COLO829 (cell line): Measurements from ENCODE around the gene PDGFD.

ENCODE experiments used
- DNase-seq: peaks from one replicate; pipeline ENCODE4 v3.0.0; 2012; ENCODE audit warnings: low spot score

Gene PDGFD

DNA sequence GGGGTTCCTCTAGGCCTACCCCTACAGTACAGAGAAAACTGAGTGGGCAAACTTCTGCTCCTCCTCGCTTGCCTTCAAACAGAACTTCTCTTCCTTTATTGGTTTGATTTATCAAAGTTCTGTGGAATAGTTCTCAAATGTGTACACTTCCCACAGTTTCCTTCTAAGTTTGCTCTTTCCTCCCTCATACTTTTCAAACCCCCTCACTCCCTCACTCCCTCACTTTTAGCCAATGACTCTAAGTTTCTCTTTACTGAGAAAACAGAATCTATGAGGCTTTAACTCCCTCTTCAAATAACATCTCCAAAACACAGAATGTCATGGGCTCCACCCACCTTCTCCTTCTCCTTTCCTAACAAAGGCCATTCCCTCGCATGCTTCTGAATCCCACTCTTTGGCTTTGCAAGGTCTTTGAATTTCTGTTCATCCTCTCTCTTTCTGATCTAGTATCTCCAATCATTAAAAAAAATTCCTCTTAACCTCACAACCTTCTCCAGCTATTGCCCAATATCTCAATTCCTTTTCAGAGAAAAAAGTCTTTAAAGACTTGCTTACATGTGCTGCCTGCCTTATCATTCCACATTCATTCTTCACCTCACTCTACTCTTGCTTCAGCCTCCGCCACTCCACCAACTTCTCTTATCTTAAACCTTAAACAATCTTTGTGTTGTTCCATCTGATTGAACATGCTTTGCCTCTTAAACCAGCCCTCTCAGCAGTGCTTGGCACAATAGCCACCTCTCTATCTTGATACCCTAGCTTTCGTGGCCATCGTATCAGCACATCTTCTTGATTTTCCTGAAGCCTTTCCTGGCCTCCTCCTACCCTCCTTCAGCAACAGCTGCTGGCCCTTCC, 70.3 kb downstream of the PDGFD start:
- no peak for DNase-seq

DNA sequence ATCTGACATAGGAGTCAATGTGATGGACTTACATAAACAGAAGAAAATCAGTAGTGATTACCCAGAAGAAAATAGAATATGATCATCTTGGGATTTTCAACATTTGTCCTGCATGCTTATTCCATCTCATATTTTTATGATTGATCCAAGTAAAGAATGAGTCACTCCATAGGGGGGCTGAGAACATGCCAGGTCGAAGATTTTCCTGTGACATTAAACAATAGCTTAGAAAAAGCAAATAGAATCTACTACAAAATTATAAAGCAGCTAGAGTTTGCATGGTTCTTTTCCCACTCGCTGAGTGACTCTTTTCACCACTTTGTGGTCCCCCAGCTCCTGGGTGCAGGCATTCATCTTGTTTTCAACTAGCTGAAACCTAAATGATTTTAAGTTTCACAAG, 71.2 kb downstream of the PDGFD start:
- DNase-seq = no peak

DNA sequence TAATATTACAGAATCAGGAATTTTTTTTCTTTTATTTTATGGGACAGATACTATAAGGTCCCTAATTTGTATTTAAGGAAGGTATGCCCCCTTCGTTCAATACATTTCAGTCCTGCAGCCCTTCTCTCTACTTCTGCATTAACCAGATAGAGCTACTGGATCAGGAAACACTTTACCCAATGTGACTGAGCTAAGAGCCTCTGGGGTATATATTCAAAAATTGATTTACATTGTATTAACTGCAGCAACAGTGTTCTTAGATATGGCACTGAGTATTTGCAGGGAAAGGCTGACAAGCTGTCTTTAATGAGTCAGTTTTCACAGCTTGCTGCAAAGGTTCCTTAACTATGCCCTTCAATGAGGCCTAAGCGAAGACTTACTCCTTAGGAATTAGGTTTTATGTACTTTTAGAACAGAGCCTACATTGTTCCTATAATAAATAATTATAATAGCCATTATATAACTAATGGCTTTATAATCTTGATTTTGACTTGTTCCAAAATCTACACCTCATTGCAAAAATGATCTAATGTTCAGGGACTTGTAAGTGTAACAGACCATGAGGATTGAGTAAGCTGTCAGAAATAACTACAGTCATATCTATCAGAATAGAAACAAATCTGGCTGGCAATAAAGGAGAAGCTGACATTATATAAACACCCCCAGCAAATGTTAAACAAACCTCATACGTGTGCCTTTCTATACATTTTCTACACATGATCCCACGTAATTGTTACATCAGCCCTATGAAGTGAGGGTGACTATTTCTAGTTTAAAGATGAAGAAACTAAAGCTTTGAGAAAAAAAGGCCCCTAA, 72.5 kb downstream of the PDGFD start:
- no peak for DNase-seq

DNA sequence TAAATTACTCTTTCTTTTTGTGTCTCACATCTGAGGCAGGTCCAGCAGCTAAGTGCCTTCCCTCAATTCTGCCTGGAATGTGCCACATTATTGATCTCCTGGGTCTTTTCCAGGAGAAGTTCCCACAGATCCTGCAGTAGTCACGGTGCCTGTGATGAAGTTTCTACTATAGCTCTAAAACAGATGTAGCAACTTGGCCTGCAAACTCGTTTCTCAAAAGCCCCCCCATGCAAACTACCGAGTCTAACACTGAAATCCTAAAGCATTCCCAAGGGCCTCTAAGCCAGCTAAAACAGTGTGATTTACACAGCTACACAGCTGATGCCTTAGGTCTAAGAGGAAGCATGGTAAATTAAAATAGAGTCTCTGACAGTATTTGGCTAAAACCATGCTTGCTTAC, 73.2 kb downstream of the PDGFD start:
- DNase-seq = no peak

DNA sequence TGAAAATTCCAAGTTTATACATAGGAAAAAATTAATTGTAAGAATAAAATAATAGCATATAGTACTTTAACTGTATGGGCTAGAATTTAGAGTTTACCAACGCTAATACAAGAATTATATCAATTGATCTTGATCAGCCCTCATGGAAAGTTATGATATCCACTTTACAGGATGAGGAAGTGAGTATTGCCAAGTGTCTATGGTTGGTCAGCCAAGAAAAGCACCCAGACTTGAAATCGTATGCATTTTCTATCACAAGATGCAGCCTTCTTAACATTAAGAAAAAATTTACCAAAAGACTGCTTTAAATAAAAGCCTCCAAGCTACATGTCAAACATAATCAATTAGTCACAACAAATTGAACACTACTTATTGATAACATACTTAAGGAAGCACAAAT, 74.5 kb downstream of the PDGFD start:
- DNase-seq = no peak

DNA sequence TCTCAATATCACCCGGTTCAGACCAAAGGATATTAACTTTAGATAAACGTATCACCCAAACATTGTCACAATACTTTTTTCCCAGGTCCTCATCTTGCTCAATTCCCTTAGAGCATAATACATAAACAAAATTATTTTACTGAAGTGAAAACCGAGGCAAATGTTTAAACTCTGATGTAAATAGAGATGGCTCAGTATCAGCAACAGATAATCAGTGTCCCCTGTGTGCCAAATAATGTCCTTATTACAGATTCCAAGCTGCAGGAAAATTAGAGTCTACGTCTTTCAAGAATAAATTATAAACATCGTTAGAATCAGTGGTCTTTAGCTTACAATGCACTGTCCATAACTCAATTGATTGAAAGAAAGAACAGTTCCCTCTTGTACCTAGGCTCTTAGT, 77.3 kb downstream of the PDGFD start:
- DNase-seq = no peak

DNA sequence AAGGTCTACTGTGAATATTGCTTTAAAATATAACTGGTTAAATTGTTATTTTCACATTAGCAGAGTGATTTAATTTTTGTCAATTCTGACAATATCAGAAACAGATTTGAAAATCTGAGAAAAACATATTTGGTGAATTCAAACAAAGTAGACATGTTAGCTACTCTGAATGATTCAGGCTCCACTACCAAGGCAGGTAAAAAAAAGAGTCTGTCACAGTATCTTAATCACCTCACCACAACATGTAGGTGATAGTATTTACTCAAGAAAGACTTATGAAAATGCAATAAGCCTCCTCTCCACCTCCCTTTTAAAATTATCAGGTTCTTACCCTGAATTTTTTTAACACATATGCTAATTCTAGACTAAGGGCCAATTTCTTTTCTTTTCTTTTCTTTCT, 85.0 kb downstream of the PDGFD start:
- DNase-seq = no peak

DNA sequence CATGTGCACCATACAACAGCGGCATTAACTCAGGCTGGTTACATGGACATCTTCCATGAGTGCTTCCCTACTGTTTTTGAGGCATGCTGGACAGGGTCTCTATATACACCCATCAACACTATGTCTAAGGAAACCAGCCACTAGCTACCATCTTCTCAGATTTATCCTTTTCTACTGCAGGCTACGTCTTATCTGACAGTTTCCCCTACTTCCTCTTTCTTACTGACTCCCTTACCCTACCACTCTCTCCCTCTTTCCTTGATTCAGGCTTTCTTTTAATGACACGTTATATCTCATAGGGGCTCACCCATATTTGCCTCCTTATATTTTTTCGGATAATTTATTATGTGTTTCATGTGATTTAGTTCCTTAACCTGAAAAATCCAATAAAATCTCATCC, 85.7 kb downstream of the PDGFD start:
- no peak for DNase-seq

DNA sequence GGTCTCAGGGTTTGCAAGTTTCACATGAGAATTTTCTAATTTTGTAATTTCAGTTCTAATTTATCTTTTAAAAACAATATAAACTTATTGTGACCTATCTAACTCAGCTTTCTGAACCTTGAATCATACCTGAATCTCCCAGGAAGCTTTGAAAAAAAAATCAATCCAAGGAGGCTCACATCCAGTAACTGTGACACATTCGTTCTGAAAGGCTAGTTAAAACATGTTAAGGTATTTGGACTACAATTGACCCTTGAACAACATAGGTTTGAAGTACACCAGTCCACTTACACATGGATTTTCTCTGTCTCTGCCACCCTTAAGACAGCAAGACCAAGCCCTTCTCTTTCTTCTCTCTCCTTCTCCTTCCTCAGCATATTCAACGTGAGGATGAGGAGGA, 87.5 kb downstream of the PDGFD start:
- DNase-seq = no peak

DNA sequence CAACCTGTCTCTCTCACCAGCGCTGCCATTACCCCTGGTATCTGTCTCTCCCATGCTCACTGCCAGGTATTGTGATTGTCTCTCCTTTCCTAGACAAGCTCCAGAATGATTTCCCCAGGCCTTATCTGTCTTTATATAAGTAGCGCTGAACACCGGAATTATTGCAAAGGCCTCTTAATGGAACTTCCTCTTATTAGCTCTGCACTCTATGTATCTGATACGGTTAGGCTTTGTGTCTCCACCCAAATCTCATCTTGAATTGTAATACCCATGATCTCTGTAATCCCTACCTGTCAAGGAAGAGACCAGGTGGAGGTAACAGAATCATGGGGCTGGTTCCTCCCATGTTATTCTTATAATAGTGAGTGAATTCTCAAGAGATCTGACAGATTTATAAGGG, 88.2 kb downstream of the PDGFD start:
- DNase-seq = no peak

DNA sequence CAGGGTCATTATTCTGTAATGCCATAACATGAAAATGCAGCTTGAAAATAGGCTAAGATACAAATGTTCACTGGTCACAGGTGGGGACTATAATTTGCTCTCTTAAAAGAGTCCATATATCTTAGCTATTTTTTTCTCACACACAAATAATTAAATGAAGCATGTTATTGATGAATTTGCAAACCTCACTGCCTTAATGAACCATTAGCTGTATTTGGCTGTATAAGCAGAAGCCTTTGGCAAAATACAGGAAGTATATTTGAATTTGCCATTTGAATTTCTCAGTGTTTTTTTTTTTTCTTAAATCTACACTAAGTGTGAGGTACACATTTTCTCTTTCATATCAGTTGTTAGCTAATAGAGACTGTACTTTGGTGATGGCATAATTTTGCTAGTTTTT, 88.9 kb downstream of the PDGFD start:
- DNase-seq = no peak

DNA sequence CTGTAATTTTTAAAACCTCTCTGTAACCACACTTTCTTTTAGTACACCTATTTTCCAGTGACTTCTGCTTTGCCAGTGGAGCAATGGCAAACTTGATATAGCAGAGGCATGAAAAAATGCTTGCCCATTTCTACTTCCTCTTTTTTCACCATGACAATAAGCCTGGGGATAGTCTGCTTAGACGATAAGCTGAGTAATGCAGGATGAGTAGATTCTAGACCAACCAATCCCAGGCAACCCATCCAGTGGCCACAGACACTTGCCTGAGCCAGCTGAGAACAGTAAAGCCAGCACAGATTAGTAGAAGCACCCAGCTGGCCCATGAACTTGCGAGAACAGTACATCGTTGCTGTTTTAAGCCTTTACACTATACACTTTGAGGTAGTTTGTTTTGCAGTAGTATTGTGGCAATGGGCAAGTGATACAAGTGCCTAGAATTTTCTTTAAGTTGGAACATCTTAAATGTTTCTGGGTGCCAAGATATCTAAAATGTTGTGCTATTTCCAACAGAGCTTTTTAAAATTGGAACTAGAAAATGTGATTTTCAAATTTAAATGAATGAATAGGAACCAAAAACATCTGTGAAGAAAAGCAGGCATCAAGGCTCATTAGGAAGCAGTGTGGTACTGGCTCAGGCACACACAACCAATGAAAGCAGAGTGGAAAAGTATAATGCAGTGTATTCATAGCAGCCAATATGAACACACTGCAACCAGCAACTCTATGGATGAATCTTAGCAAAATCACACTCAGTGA, 89.8 kb downstream of the PDGFD start:
- DNase-seq = no peak

DNA sequence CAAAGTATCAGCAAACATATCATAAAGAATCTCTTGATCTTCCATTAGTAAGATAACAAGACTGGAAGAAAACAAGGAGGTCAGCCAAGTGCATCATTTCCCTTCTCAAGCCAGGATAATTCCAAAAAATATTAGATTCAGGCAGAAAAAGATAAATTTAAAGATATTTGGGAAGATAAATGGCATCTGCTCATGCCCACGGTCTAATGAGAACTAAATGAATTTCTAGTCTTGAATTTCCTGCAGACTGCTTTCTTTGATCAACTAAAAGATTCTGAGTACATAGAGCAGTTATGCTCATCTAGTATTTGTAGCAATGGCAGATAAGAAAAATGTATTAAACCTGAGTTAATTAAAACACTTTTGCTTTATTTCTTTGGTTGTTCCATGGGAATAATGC, 96.4 kb downstream of the PDGFD start:
- no peak for DNase-seq

DNA sequence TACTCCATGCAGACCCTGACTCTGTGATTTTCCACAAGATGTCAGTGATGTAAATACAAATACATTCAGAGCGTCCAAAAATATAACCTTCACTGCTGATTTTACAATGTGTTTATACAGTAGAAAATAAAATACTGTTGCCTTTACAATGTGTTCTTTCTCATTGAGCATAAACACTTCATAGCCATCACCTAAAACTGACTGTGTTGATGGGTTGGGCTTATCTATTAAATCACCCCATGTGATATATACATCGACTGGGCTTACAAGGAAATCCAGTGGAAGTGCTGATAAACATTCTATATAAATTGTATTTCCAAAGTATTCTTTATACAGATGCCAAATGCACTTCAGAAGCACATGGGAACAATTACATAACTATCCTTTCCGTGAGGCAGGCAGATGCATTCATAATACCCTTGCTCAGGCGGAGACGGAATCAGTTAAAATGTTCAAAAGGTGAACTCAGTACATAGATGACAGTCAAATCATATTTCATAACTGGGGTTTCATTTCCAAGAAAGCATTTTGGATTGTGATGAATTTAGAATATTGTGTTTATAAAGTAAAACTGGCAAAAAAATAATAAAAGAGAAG, 99.8 kb downstream of the PDGFD start:
- no peak for DNase-seq

DNA sequence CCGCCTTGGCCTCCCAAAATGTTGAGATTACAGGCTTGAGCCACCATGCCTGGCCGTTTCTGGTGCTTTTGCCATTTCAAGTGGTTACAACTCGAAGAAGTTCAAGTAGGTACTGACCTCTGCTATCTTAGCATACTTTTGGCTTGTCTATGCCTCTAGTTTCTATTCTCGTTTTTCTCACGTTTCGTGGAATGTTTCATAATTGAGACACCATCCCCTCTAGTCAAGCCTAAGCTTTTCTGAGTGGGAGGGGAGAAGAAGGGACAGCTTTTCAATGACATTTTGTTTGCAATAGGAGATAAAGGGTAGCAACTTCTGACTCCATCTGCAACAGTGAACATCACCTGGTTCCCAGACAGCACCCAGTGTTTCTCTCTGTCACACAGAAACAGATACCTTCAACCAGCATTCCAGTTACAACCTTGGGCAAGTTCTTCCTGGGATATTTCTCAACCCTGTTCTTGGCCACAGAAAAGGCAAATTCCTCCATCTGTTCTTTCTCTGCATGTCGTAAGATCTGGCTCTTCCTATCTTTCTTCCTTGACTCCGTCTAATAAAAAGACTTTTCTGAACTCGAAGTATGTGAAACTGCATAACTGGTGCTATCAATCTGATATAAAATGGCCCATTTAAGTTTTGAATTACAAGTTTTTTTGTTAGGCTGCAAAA, 102.0 kb downstream of the PDGFD start:
- no peak for DNase-seq

DNA sequence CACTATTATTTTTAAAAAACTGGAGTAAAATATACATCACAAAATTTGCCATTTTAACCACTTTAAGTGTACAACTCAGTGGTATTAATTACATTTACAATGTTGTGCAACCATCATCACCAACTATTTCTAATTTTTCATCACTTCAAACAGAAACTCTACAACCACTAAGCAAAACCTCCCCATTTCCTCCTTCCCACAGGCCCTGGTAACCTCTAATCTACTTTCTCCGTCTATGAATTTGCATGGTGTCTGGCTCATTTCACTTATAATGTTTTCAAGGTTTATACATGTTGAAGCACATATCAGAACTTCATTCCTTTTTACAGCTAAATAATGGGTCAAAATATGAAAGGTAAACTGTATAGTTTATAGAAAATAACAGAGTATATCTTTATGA, 103.1 kb downstream of the PDGFD start:
- no peak for DNase-seq

DNA sequence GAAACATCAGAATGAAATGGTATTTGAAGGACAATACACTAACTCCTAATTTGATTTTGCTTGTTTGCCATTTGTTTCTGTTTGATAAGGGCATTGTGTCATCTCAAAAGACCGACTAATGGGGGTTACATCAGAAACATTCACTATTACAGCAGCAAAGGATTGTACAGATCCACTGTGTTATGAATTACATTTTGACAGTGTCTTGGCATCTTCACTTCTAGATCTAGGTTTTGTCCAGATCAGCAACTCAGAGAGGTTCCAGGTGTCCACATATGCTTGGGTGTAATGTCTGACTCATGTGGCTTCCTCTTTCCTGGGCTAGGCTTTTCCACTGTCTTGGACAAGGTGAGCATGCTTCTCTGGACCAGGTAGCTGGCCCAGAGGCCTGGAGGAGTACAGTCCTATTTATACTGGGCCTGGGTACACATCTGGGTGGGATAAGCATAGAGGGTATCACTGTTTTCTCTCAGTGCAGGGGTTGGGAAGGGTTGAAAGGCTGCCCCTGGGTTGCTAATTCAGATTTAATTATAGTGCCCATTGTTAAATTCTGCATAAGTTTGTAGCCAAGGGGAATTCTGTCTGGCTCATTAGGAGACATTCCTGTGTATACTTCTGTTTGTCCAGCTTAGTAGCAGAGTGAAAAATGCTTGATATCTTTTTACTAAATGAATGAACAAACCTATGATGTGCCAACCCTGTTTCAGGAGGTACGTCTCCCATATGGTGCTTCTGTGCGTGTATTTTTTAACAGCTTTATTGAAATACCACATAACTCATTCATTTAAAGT, 103.7 kb downstream of the PDGFD start:
- no peak for DNase-seq

DNA sequence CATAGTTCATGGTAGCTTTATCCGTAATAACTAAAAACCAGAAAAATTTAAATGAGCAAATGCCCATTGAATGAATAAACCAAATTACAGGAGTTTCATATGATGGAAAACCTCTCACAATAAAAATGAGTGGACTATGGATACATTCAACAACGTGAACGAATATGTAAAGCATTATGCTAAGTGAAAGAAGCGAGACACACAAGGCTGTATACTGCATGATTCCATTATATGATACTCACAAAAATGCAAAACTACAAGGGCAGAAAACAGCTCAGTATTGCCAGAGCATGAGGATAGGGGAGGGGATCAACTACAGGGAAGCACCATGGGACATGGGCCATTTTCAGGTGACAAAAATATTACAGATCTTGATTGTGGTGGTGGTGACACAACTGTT, 105.3 kb downstream of the PDGFD start:
- no peak for DNase-seq

DNA sequence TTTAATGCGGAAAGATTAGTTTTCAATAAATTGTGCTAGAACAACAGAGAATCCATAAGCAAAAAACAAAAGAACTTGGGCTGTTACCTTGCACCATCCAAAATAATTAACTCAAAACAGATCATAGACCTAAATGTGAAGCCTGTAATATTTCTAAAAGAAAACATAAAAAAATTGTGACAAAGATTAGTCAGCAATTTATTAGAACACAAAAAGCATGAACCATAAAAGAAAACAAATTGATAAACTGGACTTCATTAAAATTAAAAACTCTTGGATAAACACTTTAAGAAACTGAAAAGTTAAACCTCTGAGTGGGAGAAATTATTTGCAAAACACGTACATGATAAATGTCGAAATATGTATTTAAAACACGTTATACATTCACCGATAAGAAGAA, 106.0 kb downstream of the PDGFD start:
- DNase-seq = no peak

DNA sequence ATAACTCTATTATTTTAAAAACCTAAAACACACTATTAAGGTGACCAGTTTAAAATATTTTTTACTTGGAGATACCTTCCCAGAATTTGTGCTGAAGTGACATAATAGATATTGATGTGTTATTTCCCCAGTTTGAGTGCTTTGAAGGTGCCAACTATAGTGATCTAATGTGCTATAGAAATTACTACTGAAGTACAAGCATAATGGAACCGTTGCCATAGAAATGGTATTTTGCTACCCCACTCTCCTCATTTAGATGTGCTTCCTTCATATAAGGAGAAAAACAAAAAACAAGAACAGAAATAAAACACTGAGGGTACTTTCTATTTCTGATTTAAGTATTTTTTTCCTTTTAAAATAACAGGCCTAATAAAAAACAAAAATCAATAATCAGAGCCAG, 108.4 kb downstream of the PDGFD start:
- DNase-seq = no peak

DNA sequence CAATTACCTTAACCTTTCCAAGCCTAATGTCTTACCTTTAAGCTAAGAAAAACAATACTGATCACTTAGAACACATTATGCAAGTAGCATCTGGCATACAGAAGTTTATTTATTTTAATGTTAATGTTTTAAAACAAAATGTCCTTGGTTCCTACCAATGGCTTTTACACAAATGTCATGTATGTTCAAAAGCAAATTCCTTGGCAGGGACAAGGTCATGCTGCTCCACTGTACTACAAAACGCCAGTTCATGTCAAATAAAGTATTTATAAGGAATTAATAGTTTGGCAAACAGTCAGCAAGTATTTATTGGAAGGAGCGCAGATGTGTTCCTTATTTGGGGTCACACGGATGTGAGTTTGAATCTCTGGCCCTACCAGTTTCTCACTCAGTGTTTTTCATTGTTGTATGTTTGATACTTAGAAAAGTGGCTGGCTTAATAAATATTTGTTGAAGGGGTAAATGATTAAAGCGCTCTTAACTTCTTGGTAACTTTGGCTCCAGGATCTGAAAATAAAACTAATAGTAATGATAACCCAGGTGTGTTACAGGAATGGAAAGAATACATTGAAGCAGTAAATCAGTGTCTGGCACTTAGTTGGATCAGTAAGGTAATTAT, 108.9 kb downstream of the PDGFD start:
- no peak for DNase-seq
